ENCODE measurements around the gene ATP1A2.

Gene ATP1A2

GRCh38 chr1:160171980-160172379 is 56.4 kb downstream of the ATP1A2 start:
- DNase-seq (ENCODE audit: low read depth): no peak

- DNase-seq (ENCODE audit: low read depth): no peak
These were observed 61.7 kb downstream of the ATP1A2 start for GRCh38 chr1:160177231-160177630.

GRCh38 chr1:160177667-160178066 is 62.1 kb downstream of the ATP1A2 start:
- DNase-seq (ENCODE audit: low read depth): no peak

- no peak for DNase-seq (ENCODE audit: low read depth)
These were observed 63.2 kb downstream of the ATP1A2 start for GRCh38 chr1:160178731-160179130.

DNA sequence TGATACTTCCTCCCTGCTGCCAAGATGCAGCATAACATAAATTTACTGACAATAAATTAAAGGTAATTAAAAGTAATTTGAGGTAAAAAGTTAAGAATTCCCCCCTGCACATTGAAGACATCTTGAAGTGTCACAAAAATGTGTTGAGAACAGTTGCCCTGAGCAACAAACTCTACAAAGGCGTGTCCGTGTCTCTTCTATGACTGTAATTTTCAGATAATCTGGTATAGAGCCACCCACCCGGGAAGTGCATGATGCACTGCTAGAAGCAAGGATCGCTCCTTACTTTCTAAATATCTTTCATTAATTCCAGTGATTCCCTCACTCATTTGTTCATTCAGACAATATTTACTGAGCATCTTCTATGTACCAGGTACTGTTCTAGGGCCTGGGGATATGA is 63.8 kb downstream of the ATP1A2 start:
- DNase-seq (ENCODE audit: low read depth): no peak

- no peak for DNase-seq (ENCODE audit: low read depth)
These were observed 70.7 kb downstream of the ATP1A2 start for GRCh38 chr1:160186246-160186645.

DNA sequence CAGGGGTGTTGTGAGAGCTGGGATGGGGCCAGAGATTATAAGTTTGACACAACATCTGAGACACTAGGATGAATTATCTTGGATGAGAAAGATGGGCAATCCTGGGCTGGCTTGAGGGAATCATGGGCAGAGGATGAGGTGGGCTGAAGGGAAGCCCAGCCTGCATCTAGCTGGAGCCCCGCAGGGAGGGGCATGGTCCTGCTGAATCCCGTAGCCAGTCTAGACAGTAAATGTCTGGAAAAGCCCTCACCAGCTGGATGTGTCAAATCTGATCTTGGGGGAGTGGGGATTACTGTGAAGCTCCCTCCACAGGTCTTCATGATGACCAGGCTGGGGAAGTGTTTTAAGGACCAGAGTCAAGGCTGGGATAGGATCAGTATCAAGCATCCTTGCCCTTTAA is 71.2 kb downstream of the ATP1A2 start:
- DNase-seq (ENCODE audit: low read depth): no peak

DNA sequence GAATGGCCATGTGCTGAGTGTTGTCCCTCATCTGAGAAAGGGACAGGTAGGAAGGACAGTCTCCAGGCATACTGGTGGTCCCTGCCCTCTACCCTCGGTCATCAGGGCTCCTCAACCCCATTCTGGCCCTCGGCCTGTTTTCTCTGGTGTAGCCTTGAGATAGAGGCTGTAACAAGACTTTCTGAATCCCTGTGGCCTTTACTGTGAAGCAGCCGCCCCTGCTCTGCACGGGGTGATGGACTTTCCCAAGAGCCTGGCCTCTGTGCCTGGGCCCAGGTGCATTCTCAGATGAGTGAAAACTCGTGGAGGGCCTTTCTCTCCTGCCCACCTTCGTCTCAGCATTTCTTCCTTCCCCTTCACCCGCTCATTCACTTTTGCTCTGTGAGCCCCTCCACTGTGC is 71.8 kb downstream of the ATP1A2 start:
- no peak for DNase-seq (ENCODE audit: low read depth)

DNA sequence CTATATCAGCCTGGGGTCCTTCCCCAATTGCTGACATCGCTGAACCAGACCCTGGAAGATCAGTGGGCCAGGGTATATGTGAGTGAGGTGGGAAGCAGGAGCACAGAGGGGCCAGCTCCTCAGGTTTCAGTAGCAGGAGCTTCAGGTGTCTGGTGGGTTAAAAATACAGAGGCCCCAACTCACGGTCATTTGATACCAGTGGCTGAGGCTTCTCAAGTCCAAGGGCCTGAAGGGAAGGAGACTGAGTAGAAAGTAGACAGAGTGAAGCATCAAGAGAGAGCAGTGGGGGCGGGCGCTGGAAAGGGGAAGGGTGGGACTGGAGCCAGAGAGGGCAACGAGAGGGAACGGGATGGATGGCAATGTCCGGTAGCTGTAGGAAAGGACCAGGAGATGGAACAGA is 72.8 kb downstream of the ATP1A2 start:
- no peak for DNase-seq (ENCODE audit: low read depth)

GRCh38 chr1:160189649-160190625 is 74.4 kb downstream of the ATP1A2 start, which contains the start of gene CASQ1:
Gene CASQ1, plus strand, starts transcription at chr1:160190575. Its CDS starts 177 bp downstream, at chr1:160190752.
- no peak for DNase-seq (ENCODE audit: low read depth)

- DNase-seq (ENCODE audit: low read depth): no peak
These were observed 76.2 kb downstream of the ATP1A2 start for GRCh38 chr1:160191756-160192155.

- no peak for DNase-seq (ENCODE audit: low read depth)
These were observed 76.7 kb downstream of the ATP1A2 start for GRCh38 chr1:160192234-160192633.

Data from HS-27A (cell line).